ENCODE data around the gene USP32. TPM values are rescaled to one million over a fixed set of nuclear protein-coding genes. Genes with fewer than 3 reads are reported as not detected.
"Not testable (repeated sequence)": the region's sequence is repeated elsewhere in the genome, so short reads cannot be mapped to it uniquely, and the experiment has no call there.

The USP32 gene
- polyA plus RNA-seq, 10 donors = 20.6 to 25.7 (median 23.6) TPM

- not testable (repeated sequence) for DNase-seq
Measured at GRCh38 chr17:60333072-60333471, 58.9 kb downstream of the USP32 start.

- no peak for DNase-seq
Measured at GRCh38 chr17:60332574-60332973, 59.4 kb downstream of the USP32 start.

GRCh38 chr17:60330731-60331130, 61.2 kb downstream of the USP32 start:
- DNase-seq = no peak

- DNase-seq = no peak
Measured at GRCh38 chr17:60328679-60329078, 63.3 kb downstream of the USP32 start.

- no peak for DNase-seq
Measured at GRCh38 chr17:60327901-60328273, 64.0 kb downstream of the USP32 start.

GRCh38 chr17:60327134-60327900, 64.6 kb downstream of the USP32 start:
- no peak for DNase-seq

GRCh38 chr17:60326702-60327101, 65.2 kb downstream of the USP32 start:
- no peak for DNase-seq

GRCh38 chr17:60325730-60326524, 66.0 kb downstream of the USP32 start:
- no peak for DNase-seq

GRCh38 chr17:60323754-60324153, 68.2 kb downstream of the USP32 start:
- DNase-seq = no peak

GRCh38 chr17:60322056-60322387, 69.9 kb downstream of the USP32 start:
- DNase-seq = no peak

GRCh38 chr17:60321336-60322055, 70.4 kb downstream of the USP32 start:
- no peak for DNase-seq

- DNase-seq = no peak
Measured at GRCh38 chr17:60318830-60319229, 73.1 kb downstream of the USP32 start.

GRCh38 chr17:60318326-60318725, 73.6 kb downstream of the USP32 start:
- no peak for DNase-seq

GRCh38 chr17:60315650-60316049, 76.3 kb downstream of the USP32 start:
- no peak for DNase-seq

GRCh38 chr17:60314900-60315299, 77.0 kb downstream of the USP32 start:
- not testable (repeated sequence) for DNase-seq

- no peak for DNase-seq
Measured at GRCh38 chr17:60314423-60314822, 77.5 kb downstream of the USP32 start.

- DNase-seq = peak; percentile 50 to 66 (median 58)
Measured at GRCh38 chr17:60311936-60312335, 80.0 kb downstream of the USP32 start.

GRCh38 chr17:60311186-60311585, 80.7 kb downstream of the USP32 start:
- DNase-seq = no peak

GRCh38 chr17:60305141-60305540, 86.8 kb downstream of the USP32 start:
- DNase-seq = peak in 1 of 3 donors; percentile 10

- no peak for DNase-seq
Measured at GRCh38 chr17:60304502-60304901, 87.4 kb downstream of the USP32 start.

GRCh38 chr17:60303406-60304099, 88.4 kb downstream of the USP32 start:
- no peak for DNase-seq

- DNase-seq = no peak
Measured at GRCh38 chr17:60301649-60302048, 90.3 kb downstream of the USP32 start.

All from muscle of back (tissue), 11 donors.